GM12892 (cell line): ENCODE data around the gene SGCB.

Experiments used
- POLR2A ChIP-seq: IDR thresholded peaks from 2 replicates; pipeline ENCODE4 v1.6.1; 2011; ENCODE audit warnings: low read depth, low read length, control low read depth
- TAF1 ChIP-seq: IDR thresholded peaks from 2 replicates; pipeline ENCODE4 v1.6.1; 2011; ENCODE audit warnings: low read depth, mild to moderate bottlenecking, control low read depth, low read length, borderline replicate concordance

DNA sequence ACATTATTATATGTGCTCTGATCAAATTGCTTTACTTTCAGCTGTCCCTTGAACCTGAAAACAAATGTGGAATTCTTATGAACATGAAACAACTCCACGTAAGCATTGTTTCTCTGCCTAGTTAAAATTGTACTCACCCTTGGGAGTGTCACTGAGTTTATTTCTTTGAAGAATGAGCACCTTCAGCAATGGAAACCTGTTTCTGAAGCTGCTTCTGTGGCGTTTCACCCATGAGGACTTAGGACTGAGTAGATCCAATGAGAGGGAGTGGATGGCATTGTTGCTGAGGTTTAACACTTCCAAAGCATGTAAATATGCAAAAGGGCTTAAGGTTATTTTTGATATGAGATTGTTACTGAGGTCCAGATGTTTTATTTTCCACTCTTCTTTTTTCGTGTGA is 21.1 kb downstream of the SGCB start:
- no peak for TF ChIP-seq POLR2A
- no peak for TF ChIP-seq TAF1
